Measurements from ENCODE around the gene FAM124A.

Gene FAM124A

GRCh38 chr13:51266642-51267041 is 44.4 kb downstream of the FAM124A start:
- no peak for TF ChIP-seq CTCF (IDR thresholded peaks at IDR 0.05; ENCODE audit: borderline replicate concordance, insufficient read depth, low read depth, low read length)
- no peak overlapping the region for H3K4me3 ChIP-seq (ENCODE audit: low read depth, low read length)

- no peak overlapping the region for H3K4me3 ChIP-seq (ENCODE audit: low read depth, low read length)
- no peak for TF ChIP-seq CTCF (IDR thresholded peaks at IDR 0.05; ENCODE audit: borderline replicate concordance, insufficient read depth, low read depth, low read length)
Observed at GRCh38 chr13:51267622-51268021, 45.4 kb downstream of the FAM124A start.

- no peak overlapping the region for H3K4me3 ChIP-seq (ENCODE audit: low read depth, low read length)
- no peak for TF ChIP-seq CTCF (IDR thresholded peaks at IDR 0.05; ENCODE audit: borderline replicate concordance, insufficient read depth, low read depth, low read length)
Observed at GRCh38 chr13:51269039-51269438, 46.8 kb downstream of the FAM124A start.

- TF ChIP-seq CTCF (IDR thresholded peaks at IDR 0.05; ENCODE audit: borderline replicate concordance, insufficient read depth, low read depth, low read length), result no peak
Observed at GRCh38 chr13:51270623-51271415, 48.6 kb downstream of the FAM124A start.

GRCh38 chr13:51271528-51272085 is 49.4 kb downstream of the FAM124A start:
- H3K4me3 ChIP-seq (ENCODE audit: low read depth, low read length), result no peak overlapping the region
- TF ChIP-seq CTCF (IDR thresholded peaks at IDR 0.05; ENCODE audit: borderline replicate concordance, insufficient read depth, low read depth, low read length), result no peak

More at GRCh38 chr13:51270623-51271415, 48.6 kb downstream of the FAM124A start:
- no peak overlapping the region for H3K4me3 ChIP-seq (ENCODE audit: low read depth, low read length)

- no peak overlapping the region for H3K4me3 ChIP-seq (ENCODE audit: low read depth, low read length)
- TF ChIP-seq CTCF (IDR thresholded peaks at IDR 0.05; ENCODE audit: borderline replicate concordance, insufficient read depth, low read depth, low read length), result no peak
Observed at GRCh38 chr13:51275101-51275500, 52.9 kb downstream of the FAM124A start.

- no peak for TF ChIP-seq CTCF (IDR thresholded peaks at IDR 0.05; ENCODE audit: borderline replicate concordance, insufficient read depth, low read depth, low read length)
- H3K4me3 ChIP-seq (ENCODE audit: low read depth, low read length), result no peak overlapping the region
Observed at GRCh38 chr13:51276636-51277035, 54.4 kb downstream of the FAM124A start.

Data from GM12875 (cell line).